Renal pelvis (tissue), 4 donors: ENCODE results near the gene PDZD2. TPM values are rescaled to one million over a fixed set of nuclear protein-coding genes. Genes with fewer than 3 reads are reported as not detected.
A peak's percentile ranks its signal among the peaks of the same experiment; 100 is the strongest.
"Not testable (repeated sequence)": the region's sequence is repeated elsewhere in the genome, so short reads cannot be mapped to it uniquely, and the experiment has no call there.

Source experiments
- DNase-seq: peaks from one replicate; pipeline ENCODE4 v3.0.0-alpha.2; 2013
- polyA plus RNA-seq, 3 donors: library from polyadenylated mRNA; unstranded; fragments of 120-200 nt; gene quantifications; one replicate each; pipeline ENCODE4 v1.2.1, GENCODE V29; 2013; ENCODE audit not compliant: insufficient read length in 3 of 3

Gene PDZD2
- polyA plus RNA-seq, 3 donors = 16.3 to 21.4 (median 18.9) TPM

DNA sequence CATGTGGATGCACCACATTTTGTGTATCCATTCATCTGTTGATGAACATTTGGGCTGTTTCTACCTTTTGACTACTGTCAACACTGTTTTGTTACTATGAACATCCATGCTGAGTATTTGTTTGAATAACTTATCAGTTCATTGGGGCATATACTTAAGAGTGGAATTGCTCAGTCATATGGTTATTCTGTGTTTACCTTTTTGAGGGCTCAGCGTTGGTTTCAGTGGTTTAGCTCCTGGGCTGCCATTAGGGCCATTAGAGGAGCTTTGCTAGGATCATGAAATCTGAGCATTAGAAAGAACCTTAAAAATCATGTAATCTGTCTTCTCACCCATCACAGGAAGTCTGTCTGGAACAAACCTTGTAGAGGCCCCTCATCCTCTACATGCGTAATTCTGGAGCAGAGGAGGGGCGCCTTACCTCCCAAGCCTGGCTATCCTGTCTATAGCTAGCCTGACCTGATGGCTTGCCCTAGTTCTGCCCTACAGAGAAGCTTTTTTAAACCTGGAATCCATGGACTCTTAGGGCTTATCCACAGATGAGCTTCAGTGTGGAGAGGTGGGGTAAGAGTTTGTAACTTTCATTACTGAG lies 92.9 kb downstream of the PDZD2 start:
- DNase-seq = no peak

DNA sequence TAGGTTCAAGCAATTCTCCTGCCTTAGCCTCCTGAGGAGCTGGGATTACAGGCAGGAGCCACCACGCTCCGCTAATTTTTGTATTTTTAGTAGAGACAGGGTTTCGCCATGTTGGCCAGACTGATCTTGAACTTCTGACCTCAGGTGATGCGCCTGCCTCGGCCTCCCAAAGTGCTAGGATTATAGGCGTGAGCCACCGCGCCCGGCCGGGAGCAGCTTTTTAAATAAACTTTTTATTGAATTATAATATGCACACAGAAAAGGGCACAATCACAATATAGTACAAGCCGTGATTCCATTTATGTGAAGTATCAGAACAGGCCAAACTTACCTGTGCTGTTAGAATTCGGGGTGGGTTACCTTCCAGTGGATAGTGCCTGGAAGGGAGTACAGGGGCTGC lies 93.9 kb downstream of the PDZD2 start:
- DNase-seq = not testable (repeated sequence)

DNA sequence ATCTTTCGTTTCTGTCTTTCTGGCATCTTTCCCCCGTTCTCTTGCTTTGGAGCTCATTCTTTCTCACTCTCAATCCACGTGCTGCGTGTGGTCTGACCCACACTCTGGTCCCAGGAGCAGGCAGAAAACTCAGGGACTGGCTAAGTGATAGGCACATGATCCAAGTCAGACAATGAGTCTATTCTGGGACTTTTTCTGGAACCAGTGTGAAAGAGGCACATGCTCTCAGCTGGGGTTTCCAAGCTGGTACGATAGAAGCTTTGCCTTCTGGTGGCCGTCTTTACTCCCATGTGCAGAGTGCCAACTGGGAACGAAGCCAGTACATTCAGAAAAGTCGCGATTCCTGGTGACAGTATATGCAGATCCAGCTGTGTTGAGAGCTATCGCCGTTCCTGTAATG lies 94.4 kb downstream of the PDZD2 start:
- no peak for DNase-seq

DNA sequence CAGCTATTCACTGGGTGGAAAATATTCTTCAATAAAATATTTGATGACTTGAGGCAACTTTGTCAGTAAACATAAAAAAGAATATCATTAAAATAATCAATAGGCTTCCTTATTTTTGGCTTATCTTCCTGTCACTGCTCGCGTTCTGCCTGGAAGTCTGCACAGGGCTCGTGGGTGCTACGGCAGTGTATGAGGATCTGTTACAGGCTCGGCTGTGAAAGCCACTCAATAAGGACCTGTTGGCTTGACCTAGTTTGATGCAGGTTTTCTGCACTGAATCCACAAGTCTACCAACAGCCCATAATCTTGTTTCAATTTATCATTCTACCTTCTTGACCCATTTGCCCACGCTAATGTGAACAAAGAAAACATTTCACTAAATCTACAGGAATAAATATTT lies 97.2 kb downstream of the PDZD2 start:
- no peak for DNase-seq

DNA sequence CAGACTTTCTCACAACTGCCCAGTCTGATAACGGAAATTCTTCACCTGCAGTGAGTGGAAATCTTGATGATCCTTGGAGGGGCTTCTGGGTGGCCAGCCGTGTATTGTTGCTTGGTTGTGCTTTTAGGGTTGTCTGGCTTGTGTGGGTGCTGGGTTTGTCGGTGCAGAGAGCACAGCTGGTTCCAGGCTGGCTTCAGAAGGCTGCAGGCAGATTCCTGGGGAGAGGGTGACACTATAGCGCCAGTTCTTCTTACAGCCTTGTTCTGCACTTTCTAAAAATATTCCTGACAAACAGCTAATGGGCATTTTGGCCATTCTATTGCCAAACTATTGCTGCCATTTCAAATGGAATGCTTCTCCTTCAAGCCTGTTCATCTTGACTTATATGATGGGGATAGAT lies 99.3 kb downstream of the PDZD2 start:
- no peak for DNase-seq

DNA sequence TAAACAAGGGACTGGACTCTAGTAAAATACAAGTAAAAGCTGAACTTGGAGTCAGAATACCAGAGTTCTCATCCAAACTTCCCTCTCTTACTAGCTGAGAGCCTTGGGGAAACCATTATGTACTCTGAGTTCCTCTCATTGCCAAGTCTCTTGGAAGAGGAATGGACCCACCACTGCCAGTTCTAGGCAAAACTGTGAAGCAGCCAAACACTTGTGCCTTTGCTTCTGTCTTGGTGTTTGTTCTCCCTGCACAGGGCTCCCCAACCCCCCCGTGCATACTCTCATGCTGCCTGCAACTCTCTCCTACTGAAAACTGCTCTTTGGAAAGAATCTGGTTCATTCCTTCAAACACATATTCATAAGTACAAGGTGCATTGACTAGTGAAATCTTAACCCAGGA lies 102.6 kb downstream of the PDZD2 start:
- DNase-seq = no peak

DNA sequence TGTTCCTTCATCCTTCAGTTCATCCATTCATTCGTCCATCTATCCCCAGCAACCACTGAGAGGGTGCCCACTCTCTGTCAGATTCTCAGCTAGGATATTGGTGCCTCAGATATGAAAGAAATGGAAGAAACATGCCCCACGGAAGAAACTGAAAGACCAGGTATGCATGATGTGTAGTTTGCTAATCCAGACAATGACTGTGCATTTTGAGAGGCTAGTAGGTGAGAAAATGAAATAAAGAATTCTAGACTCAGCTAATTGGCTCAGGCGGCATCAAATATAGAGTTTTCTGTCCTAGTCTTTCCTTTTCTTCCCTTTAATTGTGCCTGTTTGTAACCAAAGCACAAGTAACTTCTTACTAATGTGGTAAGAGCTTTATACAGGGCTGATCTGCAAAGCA lies 104.7 kb downstream of the PDZD2 start:
- DNase-seq = no peak

DNA sequence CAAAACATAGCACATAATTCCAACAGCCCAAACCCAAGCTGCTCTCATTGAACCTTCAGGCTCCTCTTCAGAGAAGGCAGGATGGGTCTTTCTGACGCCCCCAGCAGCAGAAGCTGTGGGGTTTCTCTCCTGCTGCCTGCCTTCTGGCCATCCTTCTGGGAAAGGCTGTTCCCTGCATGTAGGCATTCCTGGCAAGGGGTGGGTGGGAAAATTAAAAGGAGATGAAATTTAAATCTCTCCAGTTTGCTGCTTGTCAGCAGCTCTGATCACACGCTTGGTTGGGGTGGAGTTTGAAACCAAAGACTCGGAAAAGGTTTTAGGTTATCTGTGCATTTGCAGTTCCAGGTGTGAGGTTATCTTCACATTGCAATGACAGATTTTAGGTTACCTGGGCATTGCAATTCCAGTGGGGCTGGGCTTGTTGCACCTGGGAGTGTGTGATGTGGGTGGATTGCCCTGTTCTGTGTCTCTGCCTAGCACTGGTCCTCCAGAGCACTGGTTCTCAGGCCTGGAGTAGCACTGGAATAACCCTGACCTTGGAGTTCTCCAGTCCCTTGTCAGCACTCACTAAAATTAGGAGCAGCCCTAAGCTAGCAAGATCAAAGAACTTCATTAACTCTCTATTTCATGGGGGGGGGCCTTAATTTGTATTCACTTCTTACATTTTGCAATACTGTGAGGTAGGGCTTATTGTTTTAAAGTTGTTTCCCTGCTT lies 109.7 kb downstream of the PDZD2 start:
- no peak for DNase-seq

DNA sequence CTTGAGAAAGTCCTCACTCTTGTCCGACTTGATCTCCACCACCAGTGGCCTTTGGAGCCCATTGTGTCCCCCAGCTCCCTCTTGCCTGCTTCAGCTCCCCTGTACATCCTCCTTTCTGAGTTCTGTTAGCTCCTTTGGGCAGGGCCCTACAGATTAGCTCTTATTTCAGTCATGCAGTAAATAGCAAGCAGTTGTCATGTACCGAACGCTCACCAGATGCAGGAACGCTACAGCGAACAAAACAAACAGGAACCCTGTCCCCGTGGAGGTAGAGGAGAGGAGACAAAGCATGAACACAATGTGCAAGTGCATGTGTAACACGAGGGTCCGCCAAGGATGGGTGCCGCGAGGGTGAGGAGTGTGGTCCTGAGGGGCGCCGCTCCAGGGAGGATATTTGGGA lies 111.3 kb downstream of the PDZD2 start:
- no peak for DNase-seq

DNA sequence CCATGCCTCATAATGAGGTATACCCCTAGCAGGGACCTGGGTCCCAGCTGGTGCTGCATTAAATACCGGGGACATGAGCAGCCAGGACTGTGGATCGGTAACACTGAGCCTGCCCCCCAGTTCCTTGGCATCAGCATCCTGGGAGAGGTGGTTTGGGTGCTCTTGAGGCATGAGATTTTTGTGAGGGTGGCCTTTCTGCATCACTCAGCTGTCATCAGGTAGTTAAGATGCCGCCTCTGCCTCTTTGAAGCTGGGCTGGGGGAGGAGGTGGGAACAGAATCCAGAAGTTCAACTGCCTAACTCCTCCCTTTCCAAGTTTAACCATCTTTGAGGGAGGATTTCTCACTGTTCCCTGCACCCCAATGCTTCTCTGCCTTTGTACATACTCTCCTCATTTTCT lies 112.7 kb downstream of the PDZD2 start:
- DNase-seq = no peak

DNA sequence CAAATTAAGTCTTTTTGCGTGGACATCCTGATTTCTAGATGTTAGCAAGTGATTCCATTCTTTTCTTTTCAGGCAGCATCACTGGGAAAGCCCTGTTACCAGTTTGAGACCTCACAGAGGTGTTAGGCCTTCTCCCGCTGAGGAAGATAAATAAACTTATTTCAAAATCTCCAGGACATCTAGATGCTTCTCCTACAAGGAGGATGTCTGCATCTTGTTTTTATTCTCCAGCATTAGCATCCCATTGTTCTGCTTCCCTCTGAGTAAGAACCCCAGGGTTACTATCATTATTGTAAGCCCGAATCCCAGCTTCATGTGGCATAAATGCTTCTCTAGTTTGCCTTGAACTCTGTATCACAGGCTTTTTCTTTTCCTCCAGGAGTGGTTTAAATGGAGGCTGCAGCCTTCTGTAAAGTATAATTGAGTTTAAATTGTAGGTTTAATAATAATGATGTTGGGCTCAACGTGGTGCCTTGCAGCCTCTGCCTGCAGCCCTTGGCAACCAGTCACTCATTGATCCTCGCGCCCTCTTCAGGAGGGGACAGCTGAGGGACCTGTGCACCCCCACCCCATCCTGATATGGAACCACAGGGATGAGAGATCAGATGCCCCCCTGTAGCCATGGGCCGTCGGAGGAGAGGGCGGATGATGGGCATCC lies 114.9 kb downstream of the PDZD2 start:
- no peak for DNase-seq

DNA sequence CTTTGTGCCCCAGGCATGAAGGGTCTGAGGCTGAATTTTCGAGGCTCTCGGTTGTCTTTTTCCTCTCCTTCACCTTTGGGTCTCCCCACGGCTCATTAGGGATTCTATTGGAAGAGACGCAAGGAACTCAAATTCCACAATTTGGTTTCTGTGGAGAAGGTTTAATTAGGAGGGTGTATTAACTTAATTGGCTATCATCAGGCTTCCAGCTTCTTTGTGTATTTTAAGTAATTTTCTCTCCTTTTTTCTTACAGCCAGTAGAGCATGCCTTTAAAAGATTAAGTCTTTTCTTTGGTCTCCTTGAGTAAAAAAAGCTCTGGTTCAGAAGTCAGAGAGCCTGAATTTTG lies 115.4 kb downstream of the PDZD2 start:
- DNase-seq = no peak

DNA sequence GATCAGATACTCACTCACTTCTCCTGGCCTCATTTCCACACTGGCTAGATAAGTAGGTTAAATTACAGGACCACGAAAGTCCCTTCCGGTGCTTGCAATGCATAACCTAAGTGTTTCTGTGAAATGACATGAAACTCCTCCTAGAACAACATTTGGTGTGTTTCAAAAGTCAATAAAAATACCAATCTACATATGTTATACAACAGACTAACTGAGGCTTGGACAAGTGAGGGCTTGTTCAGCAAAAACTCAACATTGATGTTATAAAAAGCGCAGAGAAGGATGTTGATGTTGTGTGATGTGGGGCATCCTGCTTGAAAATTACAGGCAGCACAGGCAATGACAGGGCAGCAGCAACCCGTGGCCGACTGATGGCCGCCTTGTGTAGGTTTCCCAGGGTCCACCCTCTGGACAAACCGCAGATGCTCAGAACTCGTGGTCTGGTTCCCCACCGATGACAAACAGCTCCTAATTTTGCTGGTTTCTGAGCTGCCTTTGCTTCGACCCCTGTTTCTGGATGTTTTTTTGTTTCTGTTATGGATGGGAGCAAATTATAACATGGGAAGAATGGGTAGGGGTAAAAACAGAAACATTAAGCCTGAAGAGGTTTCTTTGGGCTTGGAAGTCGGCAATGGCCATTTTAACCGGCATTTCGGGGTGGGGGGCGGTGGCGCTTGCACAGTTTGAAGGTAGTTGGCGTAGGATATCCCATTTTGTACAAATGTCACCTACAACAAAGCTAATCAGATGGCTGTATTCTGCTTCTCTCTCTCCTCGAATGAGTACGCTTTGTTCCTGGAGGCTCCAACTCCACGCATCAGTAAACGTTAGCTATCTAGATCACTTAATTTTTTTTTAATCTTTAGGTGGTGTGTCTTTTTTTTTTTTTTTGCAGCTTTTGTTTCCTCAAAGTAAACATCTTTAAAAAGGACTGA lies 116.1 kb downstream of the PDZD2 start:
- peak; percentile 21 for DNase-seq

DNA sequence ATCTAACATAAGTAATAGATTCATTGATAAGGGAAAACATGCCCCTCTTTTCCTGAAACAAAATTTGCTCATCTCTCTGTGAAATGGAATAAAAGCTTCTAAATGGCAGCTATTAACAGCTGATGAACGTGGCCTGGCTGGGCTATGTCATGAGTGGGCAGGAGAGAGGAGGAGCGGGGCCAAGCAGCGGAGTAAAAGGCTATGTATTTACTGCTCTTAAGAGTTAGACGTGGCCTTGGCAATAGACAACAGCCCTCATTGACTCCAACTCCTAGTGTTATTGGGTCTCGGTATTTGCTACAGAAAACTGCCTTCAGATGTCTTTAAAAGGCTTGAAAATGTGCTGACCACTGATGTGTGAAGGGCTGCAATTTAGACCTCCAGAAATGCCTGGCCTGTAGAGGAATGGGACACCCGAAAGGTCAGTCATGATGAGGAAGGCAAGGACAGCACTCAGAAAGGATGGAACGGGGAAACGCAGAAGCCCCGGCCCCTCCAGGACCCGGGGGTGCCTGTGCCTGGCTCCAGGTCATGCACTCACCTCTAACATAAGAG lies 116.8 kb downstream of the PDZD2 start:
- peak; percentile 44 for DNase-seq

DNA sequence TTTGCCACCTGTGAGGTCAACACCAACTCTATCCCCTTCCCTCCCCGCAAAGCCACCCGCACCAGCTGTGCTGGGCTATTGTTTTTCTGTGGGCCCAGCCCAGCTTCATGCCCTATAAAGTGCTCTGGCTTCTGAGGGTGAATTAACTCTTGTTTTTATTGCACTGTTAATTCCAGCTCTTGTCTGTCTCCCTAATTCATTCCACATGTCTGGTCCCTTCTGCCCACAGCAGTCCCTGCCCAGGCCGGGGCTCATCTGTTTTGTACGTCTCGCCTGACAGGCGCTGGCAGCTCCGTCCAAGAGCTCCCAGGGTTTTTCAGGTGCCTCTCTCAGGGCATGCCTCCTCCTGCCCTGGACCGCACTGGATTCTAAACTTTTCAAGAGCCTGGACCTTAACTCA lies 118.9 kb downstream of the PDZD2 start:
- peak; percentile 30 for DNase-seq

DNA sequence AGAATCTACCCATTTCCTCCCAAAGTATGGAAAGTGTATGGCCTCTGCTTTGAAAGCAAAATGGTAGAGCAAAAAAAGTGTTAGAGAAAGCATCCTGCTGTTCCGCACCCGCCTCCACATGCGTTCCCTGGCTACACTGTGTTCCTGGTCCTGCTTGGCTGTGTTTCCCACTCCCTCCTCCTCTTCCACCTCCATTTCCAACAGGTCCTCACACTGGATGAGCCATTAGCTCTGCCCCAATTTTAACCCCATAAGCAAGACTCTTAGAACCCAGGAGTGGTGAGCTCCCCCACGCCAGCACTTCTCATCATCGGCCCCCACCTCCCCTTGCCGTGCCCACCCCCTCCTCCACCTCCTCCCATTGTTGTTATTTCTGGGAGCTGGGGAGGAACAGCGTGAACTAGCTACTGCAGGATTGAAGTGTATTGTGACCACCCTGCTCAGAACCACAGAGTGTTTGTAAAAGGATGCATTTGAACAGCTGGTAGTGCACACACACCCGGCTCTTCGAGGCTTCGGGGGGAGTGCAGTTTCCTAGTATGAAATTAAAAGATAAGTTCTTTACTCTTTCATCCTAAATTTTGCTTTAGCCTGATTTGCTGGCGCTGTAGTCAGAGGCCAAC lies 120.0 kb downstream of the PDZD2 start:
- DNase-seq = no peak

DNA sequence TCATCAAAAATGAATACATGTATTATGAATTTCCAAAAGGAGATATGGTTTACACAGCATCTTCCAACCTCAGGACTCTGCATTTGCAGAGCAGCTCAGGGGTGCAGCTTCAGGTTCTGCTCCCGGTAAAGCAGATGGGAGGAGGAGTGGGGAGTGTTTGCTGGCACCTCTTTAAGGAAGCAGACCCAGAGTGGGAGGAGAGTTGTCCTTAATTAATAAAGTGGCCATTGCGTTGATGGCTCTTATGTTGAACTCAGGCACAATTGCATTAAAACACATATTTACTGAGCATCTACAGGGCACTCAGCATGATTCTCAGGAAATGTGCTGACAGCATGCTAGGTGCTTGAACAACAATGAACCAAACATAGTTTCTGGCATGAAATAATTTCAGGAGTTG lies 121.0 kb downstream of the PDZD2 start:
- DNase-seq = no peak

DNA sequence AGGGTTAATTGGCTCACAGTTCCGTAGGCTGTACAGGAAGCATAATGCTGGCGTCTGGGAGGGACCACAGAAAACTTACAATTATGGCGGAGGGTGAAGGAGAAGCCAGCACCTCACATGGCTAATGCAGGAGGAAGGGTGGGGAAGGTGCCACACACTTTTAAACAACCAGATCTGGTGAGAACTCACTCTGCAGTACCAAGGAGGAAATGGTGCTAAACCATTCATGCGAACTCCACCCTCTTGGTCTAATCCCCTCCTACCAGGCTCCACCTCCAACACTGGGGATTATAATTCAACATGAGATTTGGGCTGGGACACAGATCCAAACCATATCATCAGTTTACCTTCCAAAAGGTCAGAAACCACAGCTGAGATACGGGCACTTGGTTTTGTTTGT lies 122.9 kb downstream of the PDZD2 start:
- no peak for DNase-seq

DNA sequence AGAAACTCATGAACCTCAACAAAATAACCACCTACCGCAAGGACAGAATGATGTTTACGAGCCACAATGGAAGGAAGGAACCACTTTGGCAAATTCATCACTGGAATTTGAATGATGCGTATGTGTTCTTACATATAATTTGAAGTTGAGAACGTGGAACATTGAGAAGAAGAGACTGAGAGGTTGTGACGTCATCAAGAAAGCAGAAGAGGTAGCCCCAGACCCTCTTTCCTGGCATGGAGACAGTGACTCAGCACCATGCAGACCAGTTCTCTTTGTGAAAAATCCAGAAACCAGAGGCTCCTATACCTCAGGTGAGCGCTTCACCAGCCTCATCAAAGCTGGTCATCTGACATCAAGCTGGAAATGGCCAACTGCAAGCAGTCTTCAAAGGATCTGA lies 124.5 kb downstream of the PDZD2 start:
- DNase-seq = no peak

DNA sequence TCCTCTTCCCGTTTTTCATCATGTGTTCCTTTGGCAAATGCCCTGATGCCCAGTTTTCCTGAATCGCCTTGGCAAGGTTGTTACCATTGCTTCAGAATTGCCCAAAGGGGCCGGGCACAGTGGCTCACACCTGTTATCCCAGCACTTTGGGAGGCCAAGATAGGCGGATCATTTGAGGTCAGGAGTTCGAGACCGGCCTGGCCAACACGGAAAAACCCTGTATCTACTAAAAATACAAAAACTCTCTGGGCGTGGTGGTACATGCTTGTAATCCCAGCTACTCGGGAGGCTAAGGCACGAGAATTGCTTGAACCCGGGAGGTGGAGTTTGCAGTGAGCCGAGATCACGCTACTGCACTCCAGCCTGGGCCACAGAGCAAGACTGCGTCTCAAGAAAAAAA lies 125.8 kb downstream of the PDZD2 start:
- DNase-seq = not testable (repeated sequence)

DNA sequence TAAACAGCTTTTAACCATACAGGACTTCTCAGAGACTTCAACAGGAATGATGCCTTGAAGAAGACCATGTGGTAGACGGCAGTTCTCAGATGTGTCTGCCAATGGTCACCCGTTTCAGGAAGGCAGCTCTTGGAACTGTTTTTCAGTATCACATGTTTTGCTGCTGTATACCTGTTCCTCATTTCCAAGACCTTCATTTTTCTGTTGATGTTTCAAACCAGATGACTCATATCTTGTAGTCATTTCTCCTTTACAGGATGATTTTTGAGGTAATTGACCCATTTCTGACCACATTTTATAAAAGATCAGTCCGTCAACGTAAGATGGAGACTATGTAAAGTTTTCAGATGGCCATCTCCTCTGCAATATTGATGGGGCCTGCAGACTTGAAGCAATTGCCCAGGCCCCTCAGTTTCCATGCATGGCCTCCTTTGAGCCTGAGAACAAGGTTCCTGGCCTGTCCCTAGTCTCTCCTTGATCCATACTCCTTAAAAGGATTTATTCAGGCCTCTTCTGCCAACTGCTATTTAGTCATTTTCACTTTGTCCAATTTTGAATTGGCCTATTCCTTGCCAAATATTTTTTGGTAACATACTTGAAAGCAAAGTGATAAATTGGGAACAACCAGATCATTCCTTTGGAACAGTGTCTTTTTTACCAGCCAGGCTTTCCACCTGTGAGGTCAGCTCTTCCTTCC lies 128.6 kb downstream of the PDZD2 start:
- DNase-seq = no peak
